CD4-positive, alpha-beta T cell (primary cell): ENCODE results near the gene TMEM132A. TPM values are rescaled to one million over a fixed set of nuclear protein-coding genes. Genes with fewer than 3 reads are reported as not detected.

ENCODE experiments used
- ATAC-seq: fragments of 200-7000 bp; cut with Tn5 transposase; one replicate; pipeline ENCODE4 v1.10.0; 2022; ENCODE audit warnings: mild to moderate bottlenecking; ENCODE audit not compliant: poor library complexity
- CTCF ChIA-PET: fragments of 350-600 bp; sonication (Branson Sonifier 250); formaldehyde crosslinking; loops from one replicate; lab custom pipeline; 2021; ENCODE audit warnings: antibody characterized with exemption, inconsistent platforms; lab: Charles Lee
- POLR2A ChIA-PET: fragments of 350-600 bp; sonication (Branson Sonifier 250); formaldehyde crosslinking; loops from one replicate; lab custom pipeline; 2021; ENCODE audit warnings: antibody characterized with exemption, inconsistent platforms; lab: Charles Lee
- DNase-seq, 14 experiments: peaks; one replicate each; pipeline ENCODE4 v3.0.0-alpha.2; 2013 to 2020; ENCODE audit warnings: mixed read lengths in 2 of 14
- H3K27ac ChIP-seq, 2 donors: one replicate each; pipeline versions ENCODE4 v1.5.1 to v1.7.0; 2013; ENCODE audit warnings: low read length in 2 of 2, low read depth in 1 of 2, mild to moderate bottlenecking in 1 of 2
- H3K27me3 ChIP-seq, 2 experiments: 1 replicate in 1 of 2; 2 replicates in 1 of 2; pipeline versions ENCODE4 v1.6.1 to v1.7.0; 2013; ENCODE audit warnings: low read length in 2 of 2, control low read depth in 1 of 2, mild to moderate bottlenecking in 1 of 2, moderate library complexity in 1 of 2; ENCODE audit not compliant: insufficient read depth in 2 of 2, control insufficient read depth in 1 of 2
- H3K36me3 ChIP-seq: one replicate; pipeline ENCODE4 v1.6.1; 2013; ENCODE audit warnings: low read length, control low read depth; ENCODE audit not compliant: insufficient read depth
- H3K4me1 ChIP-seq: one replicate; pipeline ENCODE4 v1.6.1; 2013; ENCODE audit warnings: low read length, control low read depth; ENCODE audit not compliant: insufficient read depth
- H3K4me3 ChIP-seq: one replicate; pipeline ENCODE4 v1.5.1; 2013; ENCODE audit warnings: mild to moderate bottlenecking, low read length, moderate library complexity
- H3K9me3 ChIP-seq, 2 experiments: 1 replicate in 1 of 2; 2 replicates in 1 of 2; pipeline versions ENCODE4 v1.6.1 to v1.7.0; 2013; ENCODE audit warnings: low read length in 2 of 2, mild to moderate bottlenecking in 2 of 2, control low read depth in 1 of 2, moderate library complexity in 1 of 2; ENCODE audit not compliant: control insufficient read depth in 1 of 2, insufficient read depth in 1 of 2
- H3K27ac Mint-ChIP-seq: one replicate; pipeline ENCODE4 v1.8.0; 2020; ENCODE audit warnings: mixed read lengths
- H3K27me3 Mint-ChIP-seq: one replicate; pipeline ENCODE4 v1.8.0; 2021; ENCODE audit warnings: mixed read lengths
- H3K36me3 Mint-ChIP-seq: one replicate; pipeline ENCODE4 v1.8.0; 2021; ENCODE audit warnings: low read depth, mixed read lengths
- H3K4me1 Mint-ChIP-seq: one replicate; pipeline ENCODE4 v1.8.0; 2021; ENCODE audit warnings: low read depth, mixed read lengths
- H3K4me3 Mint-ChIP-seq: one replicate; pipeline ENCODE4 v1.8.0; 2020; ENCODE audit warnings: mild to moderate bottlenecking, mixed read lengths
- H3K9me3 Mint-ChIP-seq: one replicate; pipeline ENCODE4 v1.8.0; 2020; ENCODE audit warnings: mixed read lengths
- CTCF ChIP-seq: fragments of 200-600 bp; IDR thresholded peaks from one replicate; pipeline ENCODE4 v1.8.0; 2022; ENCODE audit warnings: antibody characterized with exemption, mild to moderate bottlenecking
- intact Hi-C, 2 experiments: fragments of 100-400 bp; cut with DNase I in 1 of 2; cut with micrococcal nuclease in 1 of 2; formaldehyde crosslinking; loops; one replicate each; pipeline versions ENCODE4 v1.15.1 to v1.9.0; 2023 to 2025; cut with DNase I, micrococcal nuclease
- total RNA-seq, 174 experiments: library from RNA in 2 of 174; stranded (reverse) in 2 of 174; gene quantifications; one replicate each; pipeline ENCODE4 v1.2.3 and lab custom pipeline; 2021 to 2026

The TMEM132A gene
- total RNA-seq, 2 experiments from 2014 or later: not detected

- Histone ChIP-seq H3K4me3 (peak overlapping the region; percentile 95), H3K9me3 (no peaks in the 10 kb centered on the region), H3K27me3 (no peaks in the 10 kb centered on the region), H3K27ac (peak overlapping the region in 1 of 2 donors; percentile 98), H3K4me1 (peaks cover 67% of the 10 kb centered on the region), H3K36me3 (peaks cover 20% of the 10 kb centered on the region)
- ChIA-PET CTCF (interaction anchor here (0.9 to 3.6 kb wide), 16 partner anchors 9 to 246 kb away, joined by 3 to 30 read pairs (median 5); partner anchors contain the start of genes CD6, PRPF19, SLC15A3 and TMEM132A), POLR2A (interaction anchor here (0.7 to 4.7 kb wide), 13 partner anchors 8 to 246 kb away, joined by 3 to 43 read pairs (median 3); partner anchors contain the start of genes CCDC86, PRPF19, TMEM132A and VPS37C)
- intact Hi-C loops: loop anchor here (1.0 to 5.0 kb wide), 2 partner anchors 37 to 214 kb away; partner anchors contain the start of gene SLC15A3 (in 1 of the 2)
- Mint-ChIP-seq H3K27ac (peak overlapping the region; percentile 92), H3K4me3 (peak overlapping the region; percentile 96), H3K4me1 (peaks cover 65% of the 10 kb centered on the region), H3K27me3 (peaks cover 2% of the 10 kb centered on the region), H3K36me3 (peaks cover 38% of the 10 kb centered on the region), H3K9me3 (no peaks in the 10 kb centered on the region)
- ATAC-seq (peak; percentile 25), DNase-seq (peak; percentile 42 to 87 (median 66))
- TF ChIP-seq CTCF: no peak
Measured at GRCh38 chr11:60915248-60915914, 8.9 kb upstream of the TMEM132A start.

GRCh38 chr11:60916669-60917206, 7.5 kb upstream of the TMEM132A start:
- Mint-ChIP-seq H3K4me3 (peak overlapping the region; percentile 67), H3K27me3 (peaks cover 7% of the 10 kb centered on the region), H3K4me1 (peaks cover 56% of the 10 kb centered on the region), H3K36me3 (peaks cover 51% of the 10 kb centered on the region), H3K27ac (no peak overlapping the region), H3K9me3 (no peaks in the 10 kb centered on the region)
- CTCF ChIA-PET: interaction anchor here (2.5 to 3.6 kb wide), 2 partner anchors 11 to 18 kb away, joined by 25 to 30 read pairs; partner anchors contain the start of gene PRPF19
- H3K4me1 ChIP-seq: peaks cover 58% of the 10 kb centered on the region
- H3K4me3 ChIP-seq: no peak overlapping the region
- DNase-seq: no peak
- no peaks in the 10 kb centered on the region for H3K9me3 ChIP-seq
- POLR2A ChIA-PET: interaction anchor here (0.9 to 4.7 kb wide), 4 partner anchors 8 to 125 kb away, joined by 3 to 43 read pairs (median 3); partner anchors contain the start of gene PRPF19
- H3K27ac ChIP-seq: no peak overlapping the region
- H3K27me3 ChIP-seq: peaks cover 0 to 6% of the 10 kb centered on the region in 2 experiments
- H3K36me3 ChIP-seq: peaks cover 34% of the 10 kb centered on the region
- ATAC-seq: no peak
- intact Hi-C loops: loop anchor here in 1 of 2 experiments (5.0 kb wide), 1 partner anchor 36 kb away; the partner anchor contains the start of gene SLC15A3
- TF ChIP-seq CTCF: no peak

GRCh38 chr11:60917267-60917666, 7.0 kb upstream of the TMEM132A start:
- TF ChIP-seq CTCF: no peak
- H3K27ac Mint-ChIP-seq: no peak overlapping the region
- POLR2A ChIA-PET: no interaction called here
- peaks cover 53% of the 10 kb centered on the region for H3K4me1 ChIP-seq
- peaks cover 39% of the 10 kb centered on the region for H3K36me3 ChIP-seq
- H3K36me3 Mint-ChIP-seq: peaks cover 57% of the 10 kb centered on the region
- H3K9me3 Mint-ChIP-seq: no peaks in the 10 kb centered on the region
- intact Hi-C loops: loop anchor here in 1 of 2 experiments (5.0 kb wide), 1 partner anchor 35 kb away; the partner anchor contains the start of gene SLC15A3
- ATAC-seq (no peak), DNase-seq (no peak)
- H3K4me3 ChIP-seq: no peak overlapping the region
- CTCF ChIA-PET: no interaction called here
- no peaks in the 10 kb centered on the region for H3K9me3 ChIP-seq
- H3K4me1 Mint-ChIP-seq: peaks cover 50% of the 10 kb centered on the region
- H3K4me3 Mint-ChIP-seq: peak overlapping the region; percentile 67
- peaks cover 0 to 6% of the 10 kb centered on the region in 2 experiments for H3K27me3 ChIP-seq
- no peak overlapping the region for H3K27ac ChIP-seq
- peaks cover 10% of the 10 kb centered on the region for H3K27me3 Mint-ChIP-seq
